HG03196 (cell line): Measurements from ENCODE around the gene GRIP2.

ENCODE experiments used
- ATAC-seq: cut with Tn5 transposase; IDR thresholded peaks from one replicate; pipeline ENCODE4 v1.9.1; 2021; ENCODE audit not compliant: unreplicated experiment

Gene GRIP2

GRCh38 chr3:14541646-14542045 is 1.5 kb upstream of the GRIP2 start:
- ATAC-seq, result no peak

GRCh38 chr3:14540821-14541385 is 761 bp upstream of the GRIP2 start:
- ATAC-seq, result no peak

GRCh38 chr3:14539384-14539741 is 779 bp downstream of the GRIP2 start:
- no peak for ATAC-seq

- ATAC-seq, result no peak
These were observed 1.6 kb downstream of the GRIP2 start for GRCh38 chr3:14538451-14539088.

- ATAC-seq, result no peak
These were observed 2.3 kb downstream of the GRIP2 start for GRCh38 chr3:14537590-14538450.

- no peak for ATAC-seq
These were observed 3.1 kb downstream of the GRIP2 start for GRCh38 chr3:14536837-14537589.

GRCh38 chr3:14536055-14536815 is 3.9 kb downstream of the GRIP2 start:
- no peak for ATAC-seq

GRCh38 chr3:14535616-14536015 is 4.5 kb downstream of the GRIP2 start:
- ATAC-seq, result no peak

- ATAC-seq, result no peak
These were observed 5.5 kb downstream of the GRIP2 start for GRCh38 chr3:14534516-14535191.

- no peak for ATAC-seq
These were observed 6.6 kb downstream of the GRIP2 start for GRCh38 chr3:14533457-14533958.

- no peak for ATAC-seq
These were observed 7.3 kb downstream of the GRIP2 start for GRCh38 chr3:14532691-14533456.

GRCh38 chr3:14531856-14532395 is 8.2 kb downstream of the GRIP2 start:
- ATAC-seq, result no peak

- ATAC-seq, result no peak
These were observed 12.1 kb downstream of the GRIP2 start for GRCh38 chr3:14528081-14528480.

GRCh38 chr3:14525685-14526631 is 14.2 kb downstream of the GRIP2 start:
- ATAC-seq, result no peak

GRCh38 chr3:14524920-14525660 is 15.1 kb downstream of the GRIP2 start:
- ATAC-seq, result no peak

- no peak for ATAC-seq
These were observed 15.8 kb downstream of the GRIP2 start for GRCh38 chr3:14524311-14524711.

- ATAC-seq, result no peak
These were observed 16.4 kb downstream of the GRIP2 start for GRCh38 chr3:14523792-14524191.
